NK-92 (cell line): Measurements from ENCODE around the gene TREML2.
"Not testable (repeated sequence)": the region's sequence is repeated elsewhere in the genome, so short reads cannot be mapped to it uniquely, and the experiment has no call there.

Experiments used
- DNase-seq: peaks from one replicate; lab custom pipeline; 2025; ENCODE audit not compliant: unreplicated experiment; lab: John Stamatoyannopoulos, UW

The TREML2 gene

GRCh38 chr6:41200901-41201763, at the start of gene TREML2:
Gene TREML2, minus strand, starts transcription at chr6:41201149. Its CDS starts 141 bp downstream, at chr6:41201008.
- no peak for DNase-seq

GRCh38 chr6:41247882-41248705, 47.1 kb upstream of the TREML2 start:
- DNase-seq = no peak

- no peak for DNase-seq
Observed at GRCh38 chr6:41247288-41247865, 46.4 kb upstream of the TREML2 start.

- not testable (repeated sequence) for DNase-seq
Observed at GRCh38 chr6:41246529-41246928, 45.6 kb upstream of the TREML2 start.

GRCh38 chr6:41239467-41240159, 38.7 kb upstream of the TREML2 start:
- no peak for DNase-seq

- no peak for DNase-seq
Observed at GRCh38 chr6:41237128-41237527, 36.2 kb upstream of the TREML2 start.

- no peak for DNase-seq
Observed at GRCh38 chr6:41236276-41236675, 35.3 kb upstream of the TREML2 start.

GRCh38 chr6:41232667-41233066, 31.7 kb upstream of the TREML2 start:
- no peak for DNase-seq

- no peak for DNase-seq
Observed at GRCh38 chr6:41231246-41231645, 30.3 kb upstream of the TREML2 start.

- no peak for DNase-seq
Observed at GRCh38 chr6:41229721-41230120, 28.8 kb upstream of the TREML2 start.

GRCh38 chr6:41228616-41229015, 27.7 kb upstream of the TREML2 start:
- no peak for DNase-seq

- DNase-seq = no peak
Observed at GRCh38 chr6:41228096-41228495, 27.1 kb upstream of the TREML2 start, which contains the start of gene TREML4. Gene TREML4, plus strand, starts transcription at chr6:41228349. Its CDS starts 79 bp downstream, at chr6:41228428.

- DNase-seq = no peak
Observed at GRCh38 chr6:41226752-41227151, 25.8 kb upstream of the TREML2 start.

- DNase-seq = no peak
Observed at GRCh38 chr6:41224800-41225199, 23.9 kb upstream of the TREML2 start.

- DNase-seq = no peak
Observed at GRCh38 chr6:41222513-41222912, 21.6 kb upstream of the TREML2 start.

GRCh38 chr6:41222045-41222444, 21.1 kb upstream of the TREML2 start:
- DNase-seq = no peak

GRCh38 chr6:41216616-41217015, 15.7 kb upstream of the TREML2 start:
- no peak for DNase-seq

GRCh38 chr6:41215777-41216176, 14.8 kb upstream of the TREML2 start:
- no peak for DNase-seq

- no peak for DNase-seq
Observed at GRCh38 chr6:41214559-41215238, 13.8 kb upstream of the TREML2 start.

GRCh38 chr6:41209547-41210320, 8.8 kb upstream of the TREML2 start:
- no peak for DNase-seq
